GM20000 (cell line): ENCODE measurements around the gene TICAM2.

Experiments used
- DNase-seq: peaks from one replicate; pipeline ENCODE4 v3.0.0; 2012; ENCODE audit warnings: low spot score
- TF ChIP-seq, protein P1 (sequence below): IDR thresholded peaks from 2 replicates; pipeline ENCODE4 v1.5.1; 2012; ENCODE audit warnings: mild to moderate bottlenecking, control low read depth; ENCODE audit errors: extremely low read depth, missing control alignments

TICAM2 gene

DNA sequence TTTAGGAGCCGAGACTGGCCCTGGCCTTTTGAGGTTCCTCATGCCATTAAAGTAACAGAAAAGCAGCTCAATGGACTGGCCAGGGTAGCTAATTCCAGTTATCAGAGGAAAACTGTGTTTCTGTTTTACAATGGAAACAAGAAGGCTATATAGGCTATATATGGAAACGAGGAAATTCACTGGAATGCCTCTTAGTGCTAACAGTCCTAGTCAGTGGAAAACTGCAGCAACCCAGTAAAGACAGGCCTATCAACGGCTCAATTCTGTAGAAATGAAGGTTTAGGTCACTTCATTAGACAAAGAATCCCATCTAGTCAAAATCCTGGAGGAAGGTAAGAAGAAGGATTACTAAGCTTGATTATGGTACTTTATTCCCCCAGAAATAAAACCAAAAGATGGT is 3.2 kb upstream of the TICAM2 start:
- TF ChIP-seq, protein P1, sequence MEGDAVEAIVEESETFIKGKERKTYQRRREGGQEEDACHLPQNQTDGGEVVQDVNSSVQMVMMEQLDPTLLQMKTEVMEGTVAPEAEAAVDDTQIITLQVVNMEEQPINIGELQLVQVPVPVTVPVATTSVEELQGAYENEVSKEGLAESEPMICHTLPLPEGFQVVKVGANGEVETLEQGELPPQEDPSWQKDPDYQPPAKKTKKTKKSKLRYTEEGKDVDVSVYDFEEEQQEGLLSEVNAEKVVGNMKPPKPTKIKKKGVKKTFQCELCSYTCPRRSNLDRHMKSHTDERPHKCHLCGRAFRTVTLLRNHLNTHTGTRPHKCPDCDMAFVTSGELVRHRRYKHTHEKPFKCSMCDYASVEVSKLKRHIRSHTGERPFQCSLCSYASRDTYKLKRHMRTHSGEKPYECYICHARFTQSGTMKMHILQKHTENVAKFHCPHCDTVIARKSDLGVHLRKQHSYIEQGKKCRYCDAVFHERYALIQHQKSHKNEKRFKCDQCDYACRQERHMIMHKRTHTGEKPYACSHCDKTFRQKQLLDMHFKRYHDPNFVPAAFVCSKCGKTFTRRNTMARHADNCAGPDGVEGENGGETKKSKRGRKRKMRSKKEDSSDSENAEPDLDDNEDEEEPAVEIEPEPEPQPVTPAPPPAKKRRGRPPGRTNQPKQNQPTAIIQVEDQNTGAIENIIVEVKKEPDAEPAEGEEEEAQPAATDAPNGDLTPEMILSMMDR, result no peak
- DNase-seq, result no peak

DNA sequence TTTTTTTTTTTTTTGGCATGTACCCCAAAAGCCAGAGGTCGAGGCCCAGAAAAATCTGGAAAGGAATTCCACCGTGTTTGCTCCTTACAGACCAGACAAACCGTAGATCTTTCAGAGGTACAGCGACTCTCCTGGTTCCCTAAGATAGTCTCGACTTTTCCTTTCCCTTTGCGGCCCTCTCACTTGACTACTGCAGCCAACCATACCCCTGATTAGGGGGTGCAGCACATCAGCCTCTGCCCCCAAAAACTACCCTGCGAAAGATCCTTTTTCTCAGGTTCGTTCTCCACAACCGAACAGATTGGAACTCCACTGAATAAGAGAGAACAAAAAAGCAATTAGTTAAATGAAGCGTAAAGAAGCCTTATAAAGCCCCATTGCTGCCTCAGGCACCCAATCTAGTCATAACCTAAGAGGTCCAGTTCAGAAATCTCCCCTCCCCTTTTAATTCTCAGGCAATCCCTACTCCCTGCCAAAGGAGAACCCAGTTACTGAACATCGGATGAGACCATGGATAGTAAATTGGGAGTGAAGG is 379 bp upstream of the TICAM2 start:
- no peak for DNase-seq
- TF ChIP-seq, protein P1, result no peak

DNA sequence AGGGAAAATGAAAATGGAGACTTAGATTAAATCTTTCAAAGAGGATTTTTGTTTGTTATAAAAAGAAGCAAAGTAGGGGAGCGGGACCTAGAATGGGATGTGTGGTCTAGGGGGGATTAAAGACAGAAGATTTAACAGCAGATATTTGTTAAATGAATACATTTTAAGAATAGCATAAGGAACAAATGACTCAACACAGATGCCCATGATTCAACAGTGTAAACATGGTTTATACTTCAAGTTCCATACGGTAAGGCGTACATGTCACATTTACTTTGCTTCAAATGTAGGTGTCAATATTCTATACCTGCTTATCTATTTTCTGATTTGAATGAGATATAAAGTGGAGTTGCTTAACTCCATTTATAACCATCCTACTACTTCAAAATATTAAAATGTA is 1.5 kb downstream of the TICAM2 start:
- TF ChIP-seq, protein P1, result no peak

GRCh38 chr5:115599924-115600323 is 2.4 kb downstream of the TICAM2 start:
- TF ChIP-seq, protein P1, result no peak
- no peak for DNase-seq

More for the DNA sequence above, 1.5 kb downstream of the TICAM2 start:
- no peak for DNase-seq

GRCh38 chr5:115599502-115599901 is 2.8 kb downstream of the TICAM2 start:
- peak; percentile 60 for DNase-seq
- TF ChIP-seq, protein P1, result no peak

DNA sequence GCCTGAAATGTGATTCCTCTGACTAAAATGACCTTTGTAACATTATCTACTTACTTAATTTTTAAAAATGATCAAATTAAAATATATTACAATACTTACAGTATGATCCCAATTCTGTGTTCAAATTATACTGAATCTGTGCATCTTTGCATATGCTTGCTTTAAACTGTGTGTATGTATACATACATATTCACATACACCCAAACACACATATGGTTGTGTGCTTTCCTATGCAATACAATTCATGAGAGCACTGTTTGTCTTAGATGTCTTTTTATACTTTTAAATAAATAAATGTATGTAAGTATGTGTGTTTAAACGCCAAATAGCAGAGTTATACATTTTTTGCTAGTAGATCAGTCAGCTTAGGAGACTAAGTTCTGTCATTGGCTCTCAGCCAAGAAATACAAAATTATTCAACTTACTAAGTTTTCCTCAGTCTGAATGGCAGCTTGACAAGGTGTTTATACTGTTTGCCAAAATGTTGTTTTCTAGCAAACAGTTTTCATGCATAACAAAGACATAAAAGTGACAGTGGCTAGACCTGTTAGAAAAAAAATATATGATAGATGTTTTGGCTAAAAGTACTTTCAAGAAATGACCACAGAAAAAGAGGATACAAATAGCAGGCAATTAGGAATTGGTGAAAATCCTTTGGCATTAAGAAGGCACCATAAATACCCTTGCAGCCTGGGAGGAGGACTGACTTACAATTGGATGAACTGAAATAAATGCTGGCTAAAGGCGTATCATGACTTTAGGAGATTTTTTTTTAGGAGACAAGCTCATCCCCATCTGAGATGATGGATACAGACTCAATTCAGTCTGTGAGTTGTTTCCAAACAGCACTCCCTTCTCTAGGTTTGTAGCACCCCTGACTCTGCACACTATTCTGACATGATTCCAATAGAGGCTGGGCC is 7.9 kb downstream of the TICAM2 start:
- DNase-seq, result no peak
- TF ChIP-seq, protein P1, result no peak

DNA sequence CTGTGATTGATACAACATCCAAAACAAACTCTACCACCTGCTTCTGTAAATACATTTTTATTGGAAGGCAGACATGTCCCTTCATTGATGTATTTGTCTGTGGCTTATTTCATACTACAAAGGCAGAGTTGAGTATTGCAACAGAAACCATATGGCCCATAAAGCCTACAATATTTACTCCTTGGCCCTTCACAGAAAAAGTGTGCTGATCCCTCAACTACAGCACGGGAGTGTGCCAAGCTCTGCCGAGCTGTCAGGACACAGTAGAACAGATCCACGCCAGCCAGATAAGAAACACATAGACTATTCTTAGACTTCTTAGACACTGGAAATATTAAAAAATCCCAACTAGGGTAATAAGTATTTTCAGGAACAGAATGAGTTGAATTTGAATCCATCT is 13.2 kb downstream of the TICAM2 start:
- TF ChIP-seq, protein P1, result no peak
- no peak for DNase-seq
